GM12864 (cell line): ENCODE data around the gene SLC24A4.

Source experiments
- DNase-seq: peaks from one replicate; pipeline ENCODE4 v3.0.0-alpha.2; 2011; ENCODE audit warnings: low read depth
- H3K4me3 ChIP-seq: 2 replicates; pipeline ENCODE4 v1.5.1; 2011; ENCODE audit warnings: mild to moderate bottlenecking, low read depth, low read length, control low read depth
- TF ChIP-seq, protein P1 (sequence below): IDR thresholded peaks from 2 replicates; pipeline ENCODE4 v1.5.1; 2011; ENCODE audit warnings: low read depth, mild to moderate bottlenecking, moderate library complexity, low read length, control low read depth, inconsistent platforms; ENCODE audit errors: missing control alignments

SLC24A4 gene

DNA sequence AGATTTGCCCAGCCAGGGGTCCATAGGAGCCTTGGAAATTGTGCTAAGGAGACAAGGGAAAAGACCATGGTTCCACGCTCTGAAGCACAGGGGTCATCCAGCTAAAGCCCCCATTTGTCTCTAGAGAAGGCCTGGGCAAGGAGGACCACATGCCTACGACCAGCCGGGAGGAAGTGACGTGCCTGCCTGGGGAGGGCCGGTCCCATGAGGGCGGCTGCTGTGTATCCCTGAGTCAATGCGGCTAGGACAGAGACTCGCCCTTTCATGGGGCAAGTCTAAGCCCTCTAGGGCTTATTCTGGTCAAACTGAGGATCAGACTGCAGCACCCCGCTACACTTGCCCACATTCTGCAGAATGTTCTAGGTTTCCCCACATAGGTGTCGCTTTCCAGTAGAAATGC lies 170.1 kb downstream of the SLC24A4 start:
- TF ChIP-seq, protein P1, sequence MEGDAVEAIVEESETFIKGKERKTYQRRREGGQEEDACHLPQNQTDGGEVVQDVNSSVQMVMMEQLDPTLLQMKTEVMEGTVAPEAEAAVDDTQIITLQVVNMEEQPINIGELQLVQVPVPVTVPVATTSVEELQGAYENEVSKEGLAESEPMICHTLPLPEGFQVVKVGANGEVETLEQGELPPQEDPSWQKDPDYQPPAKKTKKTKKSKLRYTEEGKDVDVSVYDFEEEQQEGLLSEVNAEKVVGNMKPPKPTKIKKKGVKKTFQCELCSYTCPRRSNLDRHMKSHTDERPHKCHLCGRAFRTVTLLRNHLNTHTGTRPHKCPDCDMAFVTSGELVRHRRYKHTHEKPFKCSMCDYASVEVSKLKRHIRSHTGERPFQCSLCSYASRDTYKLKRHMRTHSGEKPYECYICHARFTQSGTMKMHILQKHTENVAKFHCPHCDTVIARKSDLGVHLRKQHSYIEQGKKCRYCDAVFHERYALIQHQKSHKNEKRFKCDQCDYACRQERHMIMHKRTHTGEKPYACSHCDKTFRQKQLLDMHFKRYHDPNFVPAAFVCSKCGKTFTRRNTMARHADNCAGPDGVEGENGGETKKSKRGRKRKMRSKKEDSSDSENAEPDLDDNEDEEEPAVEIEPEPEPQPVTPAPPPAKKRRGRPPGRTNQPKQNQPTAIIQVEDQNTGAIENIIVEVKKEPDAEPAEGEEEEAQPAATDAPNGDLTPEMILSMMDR, result no peak
- no peak for DNase-seq
- no peak overlapping the region for H3K4me3 ChIP-seq

GRCh38 chr14:92493492-92493891 lies 170.5 kb downstream of the SLC24A4 start:
- TF ChIP-seq, protein P1, result no peak
- H3K4me3 ChIP-seq, result no peak overlapping the region
- no peak for DNase-seq

DNA sequence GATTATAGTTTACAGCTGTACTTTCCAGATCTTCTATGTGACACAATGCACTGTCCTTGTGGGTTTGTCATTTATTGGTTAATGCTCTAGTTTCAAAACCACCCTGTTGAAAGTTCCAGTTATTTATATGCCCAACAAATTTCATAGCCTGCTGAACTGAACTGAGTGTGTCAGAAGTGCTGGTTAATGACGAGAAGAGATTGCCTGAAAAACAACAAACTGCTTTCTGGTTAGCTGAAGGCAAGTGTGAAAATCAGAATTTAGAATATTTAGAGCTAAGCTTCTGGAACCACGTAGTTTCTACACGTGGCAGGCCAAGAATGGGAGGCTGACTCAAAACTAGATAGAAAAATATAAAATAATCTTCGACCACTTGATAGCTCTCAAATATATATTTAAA lies 171.5 kb downstream of the SLC24A4 start:
- H3K4me3 ChIP-seq, result no peak overlapping the region
- no peak for DNase-seq
- TF ChIP-seq, protein P1, result no peak

DNA sequence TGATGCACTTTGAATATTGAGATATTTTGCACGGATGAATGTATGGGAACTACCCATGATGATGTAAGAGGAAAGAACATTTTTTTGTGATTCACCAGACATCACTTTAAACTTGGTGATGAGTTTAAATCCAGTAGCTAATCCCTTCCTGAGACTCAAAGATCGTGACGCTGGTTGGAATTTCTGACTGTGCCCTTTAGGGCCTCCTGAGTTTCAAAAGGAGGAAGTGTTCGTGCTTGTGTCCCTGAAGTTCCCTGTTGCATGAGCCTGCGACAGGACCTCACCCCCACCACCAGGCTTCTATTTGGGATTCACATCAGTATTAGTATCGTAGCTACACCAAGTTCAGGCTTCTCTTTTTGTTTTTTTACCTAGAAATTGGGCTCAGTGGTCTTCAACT lies 172.1 kb downstream of the SLC24A4 start:
- H3K4me3 ChIP-seq, result no peak overlapping the region
- TF ChIP-seq, protein P1, result no peak
- no peak for DNase-seq

DNA sequence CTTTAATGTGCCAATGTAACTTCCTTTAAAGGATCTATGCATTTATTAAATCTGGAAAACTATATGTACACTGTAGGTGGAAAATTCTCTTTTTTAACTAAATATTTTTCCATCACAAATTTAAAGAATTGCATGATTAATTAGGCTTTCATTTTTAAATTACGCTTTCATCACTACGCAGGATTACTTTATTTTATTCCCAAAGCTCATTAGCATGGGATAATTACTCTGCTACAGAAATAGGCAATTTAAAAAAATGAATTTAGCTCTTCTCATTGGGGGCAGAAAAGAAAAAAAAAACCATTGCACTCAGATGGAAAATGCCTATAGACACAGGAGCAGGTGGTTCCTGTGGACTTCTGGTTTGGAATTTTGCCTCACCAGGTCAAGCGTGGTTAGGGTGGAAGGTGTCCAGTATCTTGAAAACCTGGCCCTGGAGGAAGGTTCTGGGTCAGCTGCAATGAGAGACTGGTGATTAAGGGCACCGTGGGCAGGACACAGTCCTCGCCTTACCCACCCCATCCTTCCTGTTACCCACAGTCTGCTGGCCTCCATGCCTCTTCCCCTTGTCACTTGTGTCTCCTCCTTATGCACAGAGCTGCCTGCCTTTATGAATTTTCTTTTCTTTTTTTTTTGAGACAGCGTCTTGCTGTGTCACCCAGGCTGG lies 173.4 kb downstream of the SLC24A4 start:
- TF ChIP-seq, protein P1, result no peak

DNA sequence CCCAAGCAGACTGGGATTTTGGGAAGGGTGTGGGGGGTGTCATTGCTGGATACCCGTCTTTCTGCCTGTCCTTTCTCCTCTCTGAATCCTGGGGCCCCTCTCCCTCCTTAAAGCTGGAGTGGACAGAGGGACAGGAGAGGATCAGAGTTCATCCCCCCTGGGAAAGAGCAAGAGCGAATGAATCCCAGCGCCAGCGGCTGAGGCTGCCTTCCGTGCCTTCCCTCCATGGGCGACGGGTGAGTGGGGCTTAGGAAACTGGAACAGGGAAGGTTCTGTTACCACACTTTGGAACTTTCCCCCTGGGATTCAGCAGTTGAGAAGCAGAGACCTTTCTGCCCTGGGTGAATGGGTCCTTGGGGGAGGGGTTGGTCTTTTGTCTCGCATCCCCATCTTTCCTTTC lies 174.4 kb downstream of the SLC24A4 start:
- no peak for DNase-seq
- TF ChIP-seq, protein P1, result no peak
- H3K4me3 ChIP-seq, result no peak overlapping the region

More for the DNA sequence above, 173.4 kb downstream of the SLC24A4 start:
- H3K4me3 ChIP-seq, result no peak overlapping the region
- no peak for DNase-seq

GRCh38 chr14:92499234-92499633 lies 176.3 kb downstream of the SLC24A4 start:
- no peak for DNase-seq
- TF ChIP-seq, protein P1, result no peak
- H3K4me3 ChIP-seq, result no peak overlapping the region
